ENCODE data around the gene CD86. TPM values are rescaled to one million over a fixed set of nuclear protein-coding genes. Genes with fewer than 3 reads are reported as not detected.

Gene CD86
- total RNA-seq, 2 donors from 2014 or later: 6.0 to 18.0 TPM

DNA sequence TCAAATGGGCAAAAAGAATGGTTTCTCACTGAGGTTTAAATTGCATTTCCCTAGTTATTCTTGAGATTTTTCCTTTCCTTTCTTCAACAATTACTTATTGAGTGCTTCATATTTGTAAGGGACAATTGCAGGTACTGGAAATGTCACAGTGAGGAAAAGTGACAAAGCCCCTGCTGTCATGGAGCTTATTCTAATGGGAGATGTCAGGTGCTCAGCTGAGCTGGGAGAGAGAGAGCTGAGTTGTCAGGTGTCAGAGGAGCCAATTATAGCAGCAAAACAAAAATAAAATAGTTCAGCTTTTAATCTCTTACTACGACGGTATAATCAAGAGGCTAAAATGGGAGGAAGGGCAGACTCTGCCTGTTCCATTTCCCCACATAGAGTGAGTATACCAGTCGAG is 42.0 kb downstream of the CD86 start:
- DNase-seq (ENCODE audit: low spot score): no peak
- ATAC-seq (ENCODE audit: insufficient number of reproducible peaks, low FRiP score, low read depth): no peak
- no peak for TF ChIP-seq CTCF (IDR thresholded peaks at IDR 0.05)

GRCh38 chr3:122098611-122099010 is 43.4 kb downstream of the CD86 start:
- no peak for TF ChIP-seq CTCF (IDR thresholded peaks at IDR 0.05)
- H3K36me3 ChIP-seq: no peaks in the 10 kb centered on the region
- H3K4me1 ChIP-seq (ENCODE audit: control insufficient read depth in 1 of 2, low read depth in 2 of 2): no peaks in the 10 kb centered on the region
- H3K9me3 ChIP-seq: no peaks in the 10 kb centered on the region
- no peaks in the 10 kb centered on the region for H3K27me3 ChIP-seq (replicated peaks; ENCODE audit: insufficient read depth)
- no peak for ATAC-seq (ENCODE audit: insufficient number of reproducible peaks, low FRiP score, low read depth)
- H3K4me3 ChIP-seq: no peak overlapping the region
- H3K27ac ChIP-seq: no peak overlapping the region
- DNase-seq (ENCODE audit: low spot score): no peak

More for the DNA sequence above, 42.0 kb downstream of the CD86 start:
- Histone ChIP-seq H3K27me3 (replicated peaks; ENCODE audit: insufficient read depth) (no peaks in the 10 kb centered on the region), H3K4me1 (ENCODE audit: control insufficient read depth in 1 of 2, low read depth in 2 of 2) (no peaks in the 10 kb centered on the region), H3K9me3 (no peaks in the 10 kb centered on the region), H3K4me3 (no peak overlapping the region), H3K27ac (no peak overlapping the region), H3K36me3 (no peaks in the 10 kb centered on the region)

- no peak for ATAC-seq (ENCODE audit: insufficient number of reproducible peaks, low FRiP score, low read depth)
Measured at GRCh38 chr3:122099255-122099654, 44.1 kb downstream of the CD86 start.

DNA sequence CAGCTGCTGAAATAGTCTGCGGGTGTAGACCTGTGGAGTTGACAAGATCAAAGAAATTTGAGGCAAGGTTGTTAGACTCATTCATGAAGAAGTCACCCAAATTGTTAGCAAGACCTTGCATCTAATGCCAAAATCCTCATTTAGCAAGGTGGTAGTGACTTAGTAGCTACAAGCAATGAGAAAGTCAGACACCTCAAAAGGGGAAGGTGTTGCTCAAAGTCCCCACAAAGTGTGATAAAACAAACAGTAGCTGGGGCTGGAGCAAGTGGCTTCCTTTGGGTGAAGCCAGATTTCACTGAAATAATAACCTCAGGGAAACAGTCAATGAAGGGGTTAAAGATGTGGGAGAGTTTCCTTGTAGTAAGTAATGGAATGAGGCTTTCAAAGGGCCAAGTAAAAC is 44.9 kb downstream of the CD86 start:
- H3K27ac ChIP-seq: no peak overlapping the region
- H3K4me3 ChIP-seq: no peak overlapping the region
- no peaks in the 10 kb centered on the region for H3K9me3 ChIP-seq
- TF ChIP-seq CTCF (IDR thresholded peaks at IDR 0.05): no peak
- no peak for DNase-seq (ENCODE audit: low spot score)
- no peaks in the 10 kb centered on the region for H3K27me3 ChIP-seq (replicated peaks; ENCODE audit: insufficient read depth)
- ATAC-seq (ENCODE audit: insufficient number of reproducible peaks, low FRiP score, low read depth): no peak
- H3K36me3 ChIP-seq: no peaks in the 10 kb centered on the region
- H3K4me1 ChIP-seq (ENCODE audit: control insufficient read depth in 1 of 2, low read depth in 2 of 2): no peaks in the 10 kb centered on the region

More at GRCh38 chr3:122099255-122099654, 44.1 kb downstream of the CD86 start:
- Histone ChIP-seq H3K27me3 (replicated peaks; ENCODE audit: insufficient read depth) (no peaks in the 10 kb centered on the region), H3K9me3 (no peaks in the 10 kb centered on the region), H3K4me3 (no peak overlapping the region), H3K36me3 (no peaks in the 10 kb centered on the region), H3K27ac (no peak overlapping the region), H3K4me1 (ENCODE audit: control insufficient read depth in 1 of 2, low read depth in 2 of 2) (no peaks in the 10 kb centered on the region)
- no peak for DNase-seq (ENCODE audit: low spot score)
- TF ChIP-seq CTCF (IDR thresholded peaks at IDR 0.05): no peak

DNA sequence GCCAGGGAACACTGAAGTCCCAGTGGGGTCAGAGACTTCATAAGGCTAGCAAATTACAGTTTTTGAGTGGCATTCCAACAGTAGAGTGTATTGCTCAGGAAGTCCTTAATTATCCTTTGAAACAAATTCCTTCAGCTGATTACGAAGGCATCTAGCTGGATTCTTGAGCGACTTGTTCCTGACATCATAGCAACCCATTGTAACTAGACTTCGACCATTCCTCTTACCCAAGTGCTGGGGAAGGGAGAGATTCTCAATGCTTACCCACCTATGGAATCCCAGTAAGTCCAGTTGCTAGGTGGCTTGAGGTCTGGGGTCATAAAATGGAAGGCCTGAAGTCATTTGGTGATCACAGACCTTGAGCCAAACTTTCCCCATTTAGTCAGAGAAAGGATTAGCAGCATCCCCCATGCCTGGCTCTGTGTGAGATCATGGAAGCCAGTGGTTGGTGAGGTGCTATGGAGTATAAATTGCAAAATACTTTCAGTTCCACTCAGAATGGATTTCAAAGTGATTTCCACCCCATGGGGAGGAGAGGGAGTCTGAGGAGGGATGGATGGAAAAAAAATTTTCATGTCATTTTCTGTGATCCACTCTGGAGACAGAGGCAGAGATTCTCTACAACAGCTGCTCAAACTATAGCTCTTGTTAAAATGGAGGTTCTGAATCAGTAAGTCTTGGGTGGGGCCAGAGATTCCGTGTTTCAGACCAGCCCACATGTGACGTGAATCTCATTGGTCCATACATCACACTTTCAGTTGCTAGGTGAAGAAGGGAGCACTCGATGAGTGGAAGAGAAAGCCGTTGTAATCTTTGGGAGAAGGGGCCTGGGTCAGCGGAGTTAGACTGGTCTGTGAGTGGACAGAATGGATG is 45.7 kb downstream of the CD86 start:
- Histone ChIP-seq H3K4me3 (no peak overlapping the region), H3K27me3 (replicated peaks; ENCODE audit: insufficient read depth) (no peaks in the 10 kb centered on the region), H3K36me3 (no peaks in the 10 kb centered on the region), H3K9me3 (no peaks in the 10 kb centered on the region), H3K27ac (no peak overlapping the region), H3K4me1 (ENCODE audit: control insufficient read depth in 1 of 2, low read depth in 2 of 2) (no peaks in the 10 kb centered on the region)
- DNase-seq (ENCODE audit: low spot score): no peak
- no peak for TF ChIP-seq CTCF (IDR thresholded peaks at IDR 0.05)
- no peak for ATAC-seq (ENCODE audit: insufficient number of reproducible peaks, low FRiP score, low read depth)
